GM12873 (cell line): ENCODE results near the gene LHX6.

Experiments used
- CTCF ChIP-seq: IDR thresholded peaks from 2 replicates; pipeline ENCODE4 v1.5.1; 2012; ENCODE audit warnings: low read depth, mild to moderate bottlenecking, moderate library complexity, low read length, control low read depth; ENCODE audit not compliant: insufficient read depth; ENCODE audit errors: missing control alignments

LHX6 gene

GRCh38 chr9:122218935-122219855 is 9.6 kb downstream of the LHX6 start:
- no peak for TF ChIP-seq CTCF

GRCh38 chr9:122218071-122218934 is 10.5 kb downstream of the LHX6 start:
- no peak for TF ChIP-seq CTCF

GRCh38 chr9:122217640-122218039 is 11.1 kb downstream of the LHX6 start:
- no peak for TF ChIP-seq CTCF

GRCh38 chr9:122216798-122217418 is 11.8 kb downstream of the LHX6 start:
- no peak for TF ChIP-seq CTCF

GRCh38 chr9:122216138-122216797 is 12.5 kb downstream of the LHX6 start:
- TF ChIP-seq CTCF = no peak

GRCh38 chr9:122215663-122216062 is 13.1 kb downstream of the LHX6 start:
- TF ChIP-seq CTCF = no peak
